ENCODE results near the gene SHB. TPM values are rescaled to one million over a fixed set of nuclear protein-coding genes. Genes with fewer than 3 reads are reported as not detected.

The SHB gene
- total and polyA plus RNA-seq, 2 donors (not counting 1 experiment from before 2014, with no cell fraction given), result 9.9 to 13.9 TPM

- Histone ChIP-seq H3K9ac (ENCODE audit: insufficient read depth, low read length) (no peak overlapping the region), H3K27me3 (ENCODE audit: control insufficient read depth, insufficient read depth, low read length) (no peaks in the 10 kb centered on the region), H3K4me1 (ENCODE audit: control insufficient read depth, extremely low read depth, insufficient read depth, low read length) (peaks cover 46% of the 10 kb centered on the region), H3K79me2 (ENCODE audit: control insufficient read depth, insufficient read depth, low read length) (peaks cover 3% of the 10 kb centered on the region), H3K36me3 (ENCODE audit: control insufficient read depth, insufficient read depth, low read length) (no peaks in the 10 kb centered on the region), H3K4me3 (replicated peaks in 1 of 4; ENCODE audit: control extremely low read depth in 1 of 4, insufficient read depth in 1 of 4, low read depth in 3 of 4, low read length in 4 of 4) (no peak overlapping the region), H2AFZ (ENCODE audit: low read length) (no peak overlapping the region), H3K9me3 (ENCODE audit: control insufficient read depth, insufficient read depth, low read depth, low read length) (no peaks in the 10 kb centered on the region), H3K27ac (ENCODE audit: insufficient read depth, low read length) (no peak overlapping the region), H3K4me2 (ENCODE audit: extremely low read depth, insufficient read depth, low read length) (no peak overlapping the region), H4K20me1 (ENCODE audit: control insufficient read depth, extremely low read depth, insufficient read depth, low read length) (no peaks in the 10 kb centered on the region)
- DNase-seq (ENCODE audit: low read depth in 2 of 2), result peak in 1 of 2 donors; percentile 43
- TF ChIP-seq CTCF (conservative IDR thresholded peaks at IDR 0.05 in 1 of 2, IDR thresholded peaks at IDR 0.05 in 1 of 2; ENCODE audit: low read depth in 1 of 2, low read length in 2 of 2), result no peak
- no peak for TF ChIP-seq EZH2 (IDR thresholded peaks at IDR 0.05; ENCODE audit: low read length, missing control alignments)
Measured at GRCh38 chr9:37939575-37940095, 129.4 kb downstream of the SHB start.

GRCh38 chr9:37938121-37938891, 130.7 kb downstream of the SHB start:
- H4K20me1 ChIP-seq (ENCODE audit: control insufficient read depth, extremely low read depth, insufficient read depth, low read length), result no peaks in the 10 kb centered on the region
- peak overlapping the region; percentile 1 for H3K4me2 ChIP-seq (ENCODE audit: extremely low read depth, insufficient read depth, low read length)
- H3K9me3 ChIP-seq (ENCODE audit: control insufficient read depth, insufficient read depth, low read depth, low read length), result no peaks in the 10 kb centered on the region
- peak overlapping the region; percentile 79 for H3K27ac ChIP-seq (ENCODE audit: insufficient read depth, low read length)
- TF ChIP-seq EZH2 (IDR thresholded peaks at IDR 0.05; ENCODE audit: low read length, missing control alignments) (no peak), CTCF (conservative IDR thresholded peaks at IDR 0.05 in 1 of 2, IDR thresholded peaks at IDR 0.05 in 1 of 2; ENCODE audit: low read depth in 1 of 2, low read length in 2 of 2) (no peak)
- peaks cover 3% of the 10 kb centered on the region for H3K79me2 ChIP-seq (ENCODE audit: control insufficient read depth, insufficient read depth, low read length)
- no peak overlapping the region for H2AFZ ChIP-seq (ENCODE audit: low read length)
- no peaks in the 10 kb centered on the region for H3K36me3 ChIP-seq (ENCODE audit: control insufficient read depth, insufficient read depth, low read length)
- no peak overlapping the region for H3K9ac ChIP-seq (ENCODE audit: insufficient read depth, low read length)
- H3K4me1 ChIP-seq (ENCODE audit: control insufficient read depth, extremely low read depth, insufficient read depth, low read length), result peaks cover 34% of the 10 kb centered on the region
- H3K27me3 ChIP-seq (ENCODE audit: control insufficient read depth, insufficient read depth, low read length), result no peaks in the 10 kb centered on the region
- DNase-seq (ENCODE audit: low read depth in 2 of 2), result peak; percentile 74 to 86
- no peak overlapping the region for H3K4me3 ChIP-seq (replicated peaks in 1 of 4; ENCODE audit: control extremely low read depth in 1 of 4, insufficient read depth in 1 of 4, low read depth in 3 of 4, low read length in 4 of 4)

GRCh38 chr9:37937366-37937765, 131.7 kb downstream of the SHB start:
- no peak overlapping the region for H3K9ac ChIP-seq (ENCODE audit: insufficient read depth, low read length)
- H3K4me2 ChIP-seq (ENCODE audit: extremely low read depth, insufficient read depth, low read length), result no peak overlapping the region
- peaks cover 28% of the 10 kb centered on the region for H3K4me1 ChIP-seq (ENCODE audit: control insufficient read depth, extremely low read depth, insufficient read depth, low read length)

More at GRCh38 chr9:37937366-37937765, 131.7 kb downstream of the SHB start:
- H3K27ac ChIP-seq (ENCODE audit: insufficient read depth, low read length), result peak overlapping the region; percentile 79
- no peaks in the 10 kb centered on the region for H3K36me3 ChIP-seq (ENCODE audit: control insufficient read depth, insufficient read depth, low read length)
- H4K20me1 ChIP-seq (ENCODE audit: control insufficient read depth, extremely low read depth, insufficient read depth, low read length), result no peaks in the 10 kb centered on the region
- no peak for TF ChIP-seq CTCF (conservative IDR thresholded peaks at IDR 0.05 in 1 of 2, IDR thresholded peaks at IDR 0.05 in 1 of 2; ENCODE audit: low read depth in 1 of 2, low read length in 2 of 2)
- no peak for TF ChIP-seq EZH2 (IDR thresholded peaks at IDR 0.05; ENCODE audit: low read length, missing control alignments)
- no peaks in the 10 kb centered on the region for H3K27me3 ChIP-seq (ENCODE audit: control insufficient read depth, insufficient read depth, low read length)
- H2AFZ ChIP-seq (ENCODE audit: low read length), result no peak overlapping the region
- H3K4me3 ChIP-seq (replicated peaks in 1 of 4; ENCODE audit: control extremely low read depth in 1 of 4, insufficient read depth in 1 of 4, low read depth in 3 of 4, low read length in 4 of 4), result no peak overlapping the region
- no peak for DNase-seq (ENCODE audit: low read depth in 2 of 2)
- H3K79me2 ChIP-seq (ENCODE audit: control insufficient read depth, insufficient read depth, low read length), result peaks cover 3% of the 10 kb centered on the region
- no peaks in the 10 kb centered on the region for H3K9me3 ChIP-seq (ENCODE audit: control insufficient read depth, insufficient read depth, low read depth, low read length)
